Activated T-helper 1 cell treated with anti-CD3 and anti-CD28 coated beads, Interleukin-2, amount 50 U/mL, for 16 hours (primary cell): Measurements from ENCODE around the gene PIK3C3.

Experiments
- DNase-seq, 2 donors: peaks; one replicate each; pipeline ENCODE4 v3.0.0-alpha.2; 2020; ENCODE audit warnings: low read depth in 1 of 2, low spot score in 1 of 2

Gene PIK3C3

DNA sequence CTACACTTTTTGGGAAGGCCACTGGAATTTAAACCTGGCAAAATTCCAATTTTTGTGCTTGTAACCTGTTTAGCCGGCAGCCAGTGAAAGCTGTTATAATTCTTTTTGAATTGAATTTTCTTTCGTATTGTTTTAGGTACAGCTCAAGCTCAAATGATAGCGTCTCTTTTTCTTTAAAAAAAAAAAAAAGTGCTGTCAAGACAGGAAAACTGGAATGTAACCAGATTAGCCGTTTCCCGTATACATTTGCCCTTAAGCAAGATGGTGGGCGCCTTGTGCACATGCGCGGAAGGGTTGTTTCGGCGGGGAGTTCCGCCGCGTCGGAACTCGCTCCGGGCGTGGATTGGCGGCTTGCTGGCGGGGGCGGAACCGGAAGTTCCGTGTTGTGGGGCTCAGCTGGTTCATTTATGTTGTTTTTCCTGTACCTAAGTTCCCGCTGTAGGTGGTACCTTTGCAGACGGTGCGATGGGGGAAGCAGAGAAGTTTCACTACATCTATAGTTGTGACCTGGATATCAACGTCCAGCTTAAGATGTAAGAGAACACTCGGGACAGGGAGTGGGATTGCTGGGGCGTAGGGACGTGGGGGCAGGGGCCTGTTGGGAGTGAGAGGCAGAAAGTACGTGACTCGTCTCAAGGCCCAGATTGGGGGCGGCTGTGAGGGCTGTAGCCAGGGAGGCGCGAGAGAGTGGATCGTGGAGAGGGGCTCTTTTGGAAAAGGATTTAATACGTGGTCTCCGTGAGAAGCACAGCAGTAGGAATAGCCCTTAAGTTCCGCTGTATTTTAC, at the start of gene PIK3C3:
TSS of gene PIK3C3 (plus strand) at position 408 of the 787 bp plus-strand sequence. CDS start at position 466, 58 bp downstream.
- peak; percentile 93 to 94 for DNase-seq

DNA sequence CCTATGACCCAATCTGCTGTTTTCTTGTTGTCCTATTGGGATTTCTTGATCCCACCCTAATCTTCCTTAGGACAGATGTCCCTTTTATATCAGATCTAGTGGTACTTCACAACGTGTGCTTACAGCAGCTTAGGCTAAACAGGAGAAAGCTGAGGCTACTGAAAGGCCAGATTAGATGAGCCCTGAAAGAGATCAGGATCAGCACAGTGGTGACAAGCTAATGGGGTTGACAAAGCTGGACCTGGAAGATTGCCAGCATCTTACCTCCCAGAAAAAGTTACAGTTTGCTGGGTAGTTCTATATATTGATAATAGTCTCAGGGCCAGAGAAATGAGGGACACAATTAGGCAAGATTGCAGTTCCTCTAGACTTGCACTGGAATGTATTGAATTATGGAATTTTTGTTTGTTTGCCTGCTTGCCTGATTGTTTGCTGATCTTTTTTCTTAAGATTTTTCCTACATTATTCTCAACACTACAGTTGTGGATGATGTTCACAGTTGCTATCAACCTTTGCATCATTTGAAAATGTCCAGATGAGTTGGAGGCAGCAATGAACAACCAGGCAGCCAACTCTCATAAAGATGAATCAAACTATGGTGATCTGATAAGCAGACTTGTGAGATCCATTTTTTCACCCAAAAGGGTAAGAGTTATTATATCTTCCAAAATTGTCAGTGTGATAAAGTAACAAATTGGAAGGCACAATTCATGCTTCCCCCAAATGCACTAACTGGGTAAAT, 49.1 kb upstream of the PIK3C3 start:
- no peak for DNase-seq

DNA sequence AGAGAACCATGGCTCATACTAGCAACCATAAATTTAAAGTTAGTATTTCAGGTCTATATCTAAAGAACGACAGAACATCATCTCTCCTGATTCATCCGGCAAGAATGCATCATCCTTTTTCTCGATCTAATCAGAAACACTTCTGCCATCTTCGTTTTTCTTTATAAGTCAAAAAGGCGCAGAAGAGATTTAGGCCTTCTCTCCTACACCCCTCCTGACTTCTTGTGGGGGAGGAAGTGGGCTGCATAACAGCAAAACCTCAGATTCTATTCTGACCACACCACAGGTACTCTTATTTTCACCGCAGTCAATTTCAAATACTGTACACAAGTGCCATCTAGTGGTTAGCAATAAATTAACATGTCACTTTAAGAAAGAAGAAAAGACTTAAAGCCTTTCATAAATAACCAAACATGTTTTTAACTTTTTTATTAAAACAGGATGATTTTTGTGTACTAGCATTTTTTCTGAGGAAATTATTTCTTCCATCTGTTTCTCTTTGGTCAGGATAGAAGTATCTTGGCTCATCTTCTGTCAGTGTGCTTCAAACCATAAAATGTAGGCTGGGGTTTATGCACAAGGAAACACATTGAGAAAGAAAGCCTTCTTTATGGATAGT, 48.4 kb upstream of the PIK3C3 start:
- no peak for DNase-seq

- no peak for DNase-seq
Observed at GRCh38 chr18:41917181-41917580, 37.9 kb upstream of the PIK3C3 start.

- no peak for DNase-seq
Observed at GRCh38 chr18:41921770-41922169, 33.3 kb upstream of the PIK3C3 start.

GRCh38 chr18:41922176-41922575, 32.9 kb upstream of the PIK3C3 start:
- DNase-seq, result no peak

DNA sequence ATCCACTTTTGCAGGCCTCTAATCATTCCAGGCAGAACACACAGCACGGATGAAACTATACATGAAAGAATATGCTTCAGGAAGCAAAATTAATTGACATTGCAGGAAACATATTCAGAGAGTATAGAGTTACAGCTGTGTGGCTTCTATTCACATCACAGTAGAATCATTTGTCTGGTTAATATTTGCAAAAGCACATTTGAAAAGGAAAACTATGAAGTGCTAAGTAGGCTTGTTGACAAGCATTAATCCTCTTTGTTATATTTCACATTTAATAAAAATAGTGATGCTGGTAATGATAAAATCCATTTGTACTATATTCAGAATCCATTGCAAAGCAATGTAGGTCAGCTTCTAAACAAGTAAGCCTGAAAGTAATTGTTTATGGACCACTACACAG, 32.2 kb upstream of the PIK3C3 start:
- no peak for DNase-seq

- DNase-seq, result no peak
Observed at GRCh38 chr18:41923446-41923845, 31.6 kb upstream of the PIK3C3 start.

DNA sequence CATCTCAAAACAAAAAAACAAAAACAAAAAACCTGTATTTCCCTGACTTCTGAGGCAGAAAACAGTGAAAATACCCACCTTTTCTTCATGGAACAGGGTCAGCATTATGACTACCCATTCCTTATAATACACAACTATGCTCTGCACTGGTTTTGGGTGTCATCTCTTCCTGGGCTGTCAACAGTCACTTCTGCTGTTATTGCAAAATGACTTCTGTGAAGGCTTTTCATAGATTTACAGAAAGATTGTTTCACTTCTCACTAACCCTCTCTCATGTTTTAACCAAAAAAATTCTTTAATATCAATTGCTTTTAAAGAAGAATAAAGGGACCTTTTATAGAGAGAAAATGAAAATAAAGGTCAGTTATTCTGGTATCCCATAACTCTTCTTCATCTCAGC, 26.5 kb upstream of the PIK3C3 start:
- no peak for DNase-seq

DNA sequence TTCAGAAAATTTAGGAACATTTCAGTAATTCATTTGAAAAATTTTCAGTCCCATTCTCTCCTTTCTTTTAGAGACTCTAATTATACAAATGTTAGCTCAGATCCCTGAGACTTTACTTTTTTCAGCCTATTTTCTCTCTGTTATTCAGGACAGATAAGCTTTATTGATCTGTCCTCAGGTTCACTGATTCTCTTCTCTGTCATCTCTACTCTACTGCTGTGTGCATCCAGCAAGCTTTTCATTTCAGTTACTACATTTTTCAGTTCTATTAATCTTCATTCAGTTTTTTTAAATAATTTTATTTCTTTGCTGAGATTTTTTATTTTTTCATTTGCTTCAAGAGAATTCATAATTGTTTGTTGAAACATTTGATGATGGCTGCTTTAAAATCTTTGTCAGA, 22.1 kb upstream of the PIK3C3 start:
- DNase-seq, result no peak

DNA sequence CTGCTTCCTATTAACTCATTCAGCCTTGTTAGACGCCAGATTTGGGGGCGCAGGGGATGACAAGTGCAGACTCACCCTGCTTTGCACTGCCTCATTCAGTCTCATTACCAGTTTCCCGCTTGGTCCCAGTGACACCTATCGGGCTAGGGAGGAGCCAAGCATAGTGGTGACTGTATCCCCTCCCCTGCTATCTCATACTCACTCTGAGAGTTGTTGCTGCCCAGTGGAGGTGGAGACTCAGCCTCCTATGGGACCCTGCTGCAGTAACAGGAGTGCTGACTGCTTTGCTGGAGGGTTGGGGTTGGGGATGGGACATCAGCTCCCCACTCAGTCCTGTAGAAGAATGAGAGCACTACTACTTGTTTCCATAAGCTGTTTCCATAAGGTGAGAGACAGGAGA, 21.3 kb upstream of the PIK3C3 start:
- DNase-seq, result no peak

- DNase-seq, result no peak
Observed at GRCh38 chr18:41936471-41937134, 18.4 kb upstream of the PIK3C3 start.

DNA sequence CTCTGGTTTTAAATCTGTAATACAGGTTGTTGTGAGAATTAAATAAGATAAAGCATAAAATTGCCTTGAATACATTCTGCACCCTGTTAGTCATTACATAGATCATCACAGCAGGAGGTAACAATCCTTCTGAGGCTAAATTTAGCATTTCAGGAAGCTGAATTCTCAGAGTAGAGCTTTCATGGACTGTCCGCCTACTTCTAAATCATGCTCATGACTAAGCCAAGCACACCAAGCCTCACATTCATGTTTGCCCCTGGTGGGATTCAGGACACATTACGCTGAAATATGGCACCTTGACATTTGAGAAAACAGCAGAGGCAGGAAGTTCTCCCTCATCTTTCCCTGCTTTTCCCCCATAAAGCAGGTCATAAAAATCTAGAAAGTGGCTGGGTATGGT, 16.6 kb upstream of the PIK3C3 start:
- DNase-seq, result no peak

DNA sequence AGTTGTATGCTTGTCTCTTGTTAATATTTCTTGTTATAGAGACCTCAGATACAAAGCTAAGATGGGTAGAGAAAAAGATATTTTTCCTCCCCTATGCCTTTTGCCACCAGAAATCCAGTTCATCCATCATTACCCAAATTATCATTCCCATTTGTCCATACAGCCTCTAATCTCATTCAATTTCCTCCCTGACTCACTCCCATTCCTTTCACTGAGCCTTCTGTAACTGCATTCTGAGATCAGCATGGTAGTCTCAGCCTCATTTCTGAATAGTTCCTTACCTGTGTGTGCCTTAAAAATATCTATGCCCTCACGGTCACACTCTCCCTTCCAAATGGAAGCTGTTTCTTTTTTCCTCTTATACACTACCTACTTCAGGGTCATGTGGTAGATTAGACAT, 15.7 kb upstream of the PIK3C3 start:
- DNase-seq, result no peak

- no peak for DNase-seq
Observed at GRCh38 chr18:41940506-41941215, 14.4 kb upstream of the PIK3C3 start.

DNA sequence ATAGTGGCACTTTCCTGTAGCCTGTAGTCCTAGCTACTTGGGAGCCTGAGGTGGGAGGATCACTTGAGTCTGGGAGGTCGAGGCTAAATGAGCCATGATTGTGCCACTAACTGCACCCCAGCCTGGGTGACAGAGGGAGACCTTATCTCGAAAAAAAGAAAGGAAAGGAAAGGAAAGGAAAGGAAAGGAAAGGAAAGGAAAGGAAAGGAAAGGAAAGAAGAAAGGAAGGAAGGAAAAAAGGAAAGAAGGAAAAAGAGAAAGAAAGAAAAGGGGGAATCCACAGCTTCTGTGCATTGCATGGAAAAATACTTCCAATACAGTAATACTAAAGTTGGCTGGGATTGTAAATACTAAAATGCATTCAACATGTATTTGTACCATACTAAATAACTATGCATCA, 12.8 kb upstream of the PIK3C3 start:
- DNase-seq, result no peak

DNA sequence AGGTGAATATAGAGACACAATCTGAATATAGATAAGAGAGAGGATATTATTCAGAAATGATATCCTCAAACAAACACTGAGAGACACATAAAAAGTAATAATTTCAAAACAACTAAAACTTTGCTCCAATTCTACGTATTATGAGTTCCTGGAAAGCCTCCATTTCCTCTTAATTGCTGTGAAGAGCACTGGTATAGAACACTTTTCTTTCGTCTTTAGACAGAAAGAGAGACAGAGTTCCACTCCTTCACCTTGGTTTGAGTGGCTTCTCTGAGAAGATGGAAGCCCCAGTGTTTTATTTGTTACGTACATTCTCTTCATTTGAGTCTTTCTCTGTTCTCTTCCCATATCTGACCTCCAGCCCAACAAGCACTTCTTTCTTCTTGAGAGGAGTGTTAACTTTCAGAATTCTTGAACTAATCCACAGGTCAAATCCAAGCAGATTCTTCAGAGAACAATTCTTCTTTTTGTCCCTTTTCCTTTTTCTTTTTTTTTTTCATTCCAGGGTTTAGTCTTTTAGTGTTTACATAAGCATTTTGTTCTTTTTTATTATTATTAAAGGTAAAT, 6.4 kb upstream of the PIK3C3 start:
- no peak for DNase-seq

- DNase-seq, result no peak
Observed at GRCh38 chr18:41949206-41949920, 5.7 kb upstream of the PIK3C3 start.

GRCh38 chr18:41955688-41956087, 654 bp downstream of the PIK3C3 start:
- DNase-seq, result no peak

- DNase-seq, result no peak
Observed at GRCh38 chr18:41959045-41959444, 4.0 kb downstream of the PIK3C3 start.
